KMS-11 (cell line): ENCODE measurements around the gene CELF5.

ENCODE experiments used
- H2AFZ ChIP-seq: fragments of 200-600 bp; sonication (generic); 2 replicates; pipeline ENCODE4 v1.6.1; 2016; ENCODE audit warnings: antibody characterized with exemption, mixed run types, low read depth
- H3K27ac ChIP-seq: fragments of 200-600 bp; sonication (generic); 2 replicates; pipeline ENCODE4 v1.6.1; 2016; ENCODE audit warnings: mild to moderate bottlenecking, mixed run types
- H3K27me3 ChIP-seq: fragments of 200-600 bp; sonication (generic); 2 replicates; pipeline ENCODE4 v1.6.1; 2017; ENCODE audit warnings: mild to moderate bottlenecking, low read depth, mixed run types, moderate library complexity; ENCODE audit not compliant: insufficient read depth
- H3K36me3 ChIP-seq: fragments of 200-600 bp; sonication (generic); 2 replicates; pipeline ENCODE4 v1.6.1; 2017; ENCODE audit warnings: mild to moderate bottlenecking, mixed run types; ENCODE audit not compliant: insufficient read depth
- H3K4me1 ChIP-seq: fragments of 200-600 bp; sonication (generic); 2 replicates; pipeline ENCODE4 v1.6.1; 2016; ENCODE audit warnings: mild to moderate bottlenecking, low read depth, mixed run types; ENCODE audit not compliant: poor library complexity, severe bottlenecking
- H3K4me2 ChIP-seq: fragments of 200-600 bp; sonication (generic); 2 replicates; pipeline ENCODE4 v1.7.0; 2016; ENCODE audit warnings: mild to moderate bottlenecking, mixed run types
- H3K4me3 ChIP-seq: fragments of 200-600 bp; sonication (generic); IDR thresholded peaks from 2 replicates; pipeline ENCODE4 v1.6.1; 2017; ENCODE audit warnings: low read depth, low read length, mixed read lengths; ENCODE audit not compliant: insufficient read depth
- H3K79me2 ChIP-seq: fragments of 200-600 bp; sonication (generic); 2 replicates; pipeline ENCODE4 v1.6.1; 2016; ENCODE audit warnings: low read depth, mixed run types; ENCODE audit not compliant: insufficient read depth
- H3K9ac ChIP-seq: fragments of 200-600 bp; sonication (generic); 2 replicates; pipeline ENCODE4 v1.6.1; 2016; ENCODE audit warnings: mild to moderate bottlenecking, mixed run types
- H4K20me1 ChIP-seq: fragments of 200-600 bp; sonication (generic); 2 replicates; pipeline ENCODE4 v1.6.1; 2016; ENCODE audit warnings: mild to moderate bottlenecking, mixed run types; ENCODE audit not compliant: insufficient read depth
- CTCF ChIP-seq: fragments of 200-600 bp; sonication (generic); conservative IDR thresholded peaks from 2 replicates; pipeline ENCODE4 v1.6.1; 2017; ENCODE audit warnings: low read depth, mild to moderate bottlenecking, antibody characterized with exemption, low read length, moderate library complexity, mixed read lengths

CELF5 gene

GRCh38 chr19:3316132-3316648 is 91.7 kb downstream of the CELF5 start:
- Histone ChIP-seq H3K36me3 (no peaks in the 10 kb centered on the region), H2AFZ (no peak overlapping the region), H3K27me3 (peaks cover 90% of the 10 kb centered on the region), H3K9ac (no peak overlapping the region), H3K4me1 (peaks cover 9% of the 10 kb centered on the region), H3K4me2 (no peak overlapping the region), H3K79me2 (no peaks in the 10 kb centered on the region), H3K4me3 (no peak overlapping the region), H4K20me1 (no peaks in the 10 kb centered on the region), H3K27ac (no peak overlapping the region)
- TF ChIP-seq CTCF, result no peak

GRCh38 chr19:3316659-3317207 is 92.3 kb downstream of the CELF5 start:
- no peaks in the 10 kb centered on the region for H4K20me1 ChIP-seq
- TF ChIP-seq CTCF, result no peak
- no peak overlapping the region for H2AFZ ChIP-seq
- H3K4me2 ChIP-seq, result no peak overlapping the region
- H3K36me3 ChIP-seq, result no peaks in the 10 kb centered on the region
- peaks cover 90% of the 10 kb centered on the region for H3K27me3 ChIP-seq
- no peak overlapping the region for H3K4me3 ChIP-seq
- H3K79me2 ChIP-seq, result no peaks in the 10 kb centered on the region
- no peak overlapping the region for H3K9ac ChIP-seq
- H3K27ac ChIP-seq, result no peak overlapping the region
- H3K4me1 ChIP-seq, result peaks cover 4% of the 10 kb centered on the region

- H3K4me2 ChIP-seq, result no peak overlapping the region
Observed at GRCh38 chr19:3319643-3320353, 95.3 kb downstream of the CELF5 start.

GRCh38 chr19:3320354-3320670 is 95.9 kb downstream of the CELF5 start:
- no peak overlapping the region for H2AFZ ChIP-seq
- no peak overlapping the region for H3K27ac ChIP-seq
- no peak overlapping the region for H3K9ac ChIP-seq
- H3K4me1 ChIP-seq, result peaks cover 4% of the 10 kb centered on the region
- H4K20me1 ChIP-seq, result no peaks in the 10 kb centered on the region
- H3K36me3 ChIP-seq, result no peaks in the 10 kb centered on the region
- H3K4me3 ChIP-seq, result no peak overlapping the region
- H3K79me2 ChIP-seq, result no peaks in the 10 kb centered on the region
- TF ChIP-seq CTCF, result no peak
- no peak overlapping the region for H3K4me2 ChIP-seq
- peaks cover 80% of the 10 kb centered on the region for H3K27me3 ChIP-seq

More at GRCh38 chr19:3319643-3320353, 95.3 kb downstream of the CELF5 start:
- Histone ChIP-seq H3K4me1 (peaks cover 4% of the 10 kb centered on the region), H3K27me3 (peaks cover 78% of the 10 kb centered on the region), H4K20me1 (no peaks in the 10 kb centered on the region), H2AFZ (no peak overlapping the region), H3K9ac (no peak overlapping the region), H3K27ac (no peak overlapping the region), H3K4me3 (no peak overlapping the region), H3K79me2 (no peaks in the 10 kb centered on the region), H3K36me3 (no peaks in the 10 kb centered on the region)
- TF ChIP-seq CTCF, result no peak
